Muscle of back (tissue), 11 donors: ENCODE data around the gene RPL18. TPM values are rescaled to one million over a fixed set of nuclear protein-coding genes. Genes with fewer than 3 reads are reported as not detected.
"Not testable (repeated sequence)": the region's sequence is repeated elsewhere in the genome, so short reads cannot be mapped to it uniquely, and the experiment has no call there.

Source experiments
- DNase-seq, 3 donors: peaks; one replicate each; pipeline versions ENCODE4 v3.0.0 to v3.0.0-alpha.2; 2013
- polyA plus RNA-seq, 10 donors: library from polyadenylated mRNA; unstranded; fragments of 120-200 nt; gene quantifications; one replicate each; pipeline ENCODE4 v1.2.1, GENCODE V29; 2013; ENCODE audit not compliant: insufficient read length in 10 of 10

RPL18 gene
- polyA plus RNA-seq, 10 donors: 1,102 to 2,024 (median 1,616) TPM

GRCh38 chr19:48633148-48634035 lies 14.4 kb upstream of the RPL18 start:
- DNase-seq: no peak

DNA sequence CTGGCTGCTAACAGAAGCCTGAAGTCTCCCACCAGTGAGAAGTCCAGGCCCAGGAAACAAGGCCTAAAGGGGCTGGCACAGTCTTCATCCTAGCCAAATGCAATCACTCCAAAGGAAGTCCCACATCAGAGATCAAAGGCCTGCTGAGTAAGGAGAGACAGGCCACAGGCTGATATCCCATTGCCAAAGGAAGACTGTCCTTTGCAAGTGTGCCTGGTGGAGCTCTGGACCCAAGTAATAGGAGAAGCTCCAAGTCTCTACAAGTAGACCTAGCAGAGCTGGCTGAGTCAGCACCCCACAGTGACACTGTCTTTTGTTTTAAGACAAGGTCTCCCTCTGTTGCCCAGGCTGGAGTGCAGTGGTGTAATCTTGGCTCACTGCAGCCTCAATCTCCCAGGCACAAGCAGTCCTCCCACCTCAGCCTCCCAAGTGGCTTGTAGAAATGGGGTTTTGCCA lies 13.7 kb upstream of the RPL18 start:
- no peak for DNase-seq

DNA sequence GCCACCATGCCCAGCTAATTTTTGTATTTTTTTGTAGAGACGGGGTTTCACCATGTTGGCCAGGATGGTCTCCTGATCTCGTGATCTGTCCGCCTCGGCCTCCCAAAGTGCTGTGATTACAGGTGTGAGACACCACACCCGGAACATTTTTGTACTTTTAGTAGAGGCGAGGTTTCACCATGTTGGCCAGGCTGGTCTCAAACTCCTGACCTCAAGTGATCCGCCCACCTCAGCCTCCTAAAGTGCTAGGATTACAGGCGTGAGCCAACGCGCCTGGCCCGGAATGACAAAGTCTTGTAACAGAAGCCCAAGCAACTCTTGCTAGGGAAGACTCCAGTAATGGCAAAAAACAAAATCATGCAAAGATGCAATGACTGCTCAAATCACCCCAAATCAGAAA lies 13.3 kb upstream of the RPL18 start:
- not testable (repeated sequence) for DNase-seq

GRCh38 chr19:48631225-48631624 lies 12.2 kb upstream of the RPL18 start:
- no peak for DNase-seq

DNA sequence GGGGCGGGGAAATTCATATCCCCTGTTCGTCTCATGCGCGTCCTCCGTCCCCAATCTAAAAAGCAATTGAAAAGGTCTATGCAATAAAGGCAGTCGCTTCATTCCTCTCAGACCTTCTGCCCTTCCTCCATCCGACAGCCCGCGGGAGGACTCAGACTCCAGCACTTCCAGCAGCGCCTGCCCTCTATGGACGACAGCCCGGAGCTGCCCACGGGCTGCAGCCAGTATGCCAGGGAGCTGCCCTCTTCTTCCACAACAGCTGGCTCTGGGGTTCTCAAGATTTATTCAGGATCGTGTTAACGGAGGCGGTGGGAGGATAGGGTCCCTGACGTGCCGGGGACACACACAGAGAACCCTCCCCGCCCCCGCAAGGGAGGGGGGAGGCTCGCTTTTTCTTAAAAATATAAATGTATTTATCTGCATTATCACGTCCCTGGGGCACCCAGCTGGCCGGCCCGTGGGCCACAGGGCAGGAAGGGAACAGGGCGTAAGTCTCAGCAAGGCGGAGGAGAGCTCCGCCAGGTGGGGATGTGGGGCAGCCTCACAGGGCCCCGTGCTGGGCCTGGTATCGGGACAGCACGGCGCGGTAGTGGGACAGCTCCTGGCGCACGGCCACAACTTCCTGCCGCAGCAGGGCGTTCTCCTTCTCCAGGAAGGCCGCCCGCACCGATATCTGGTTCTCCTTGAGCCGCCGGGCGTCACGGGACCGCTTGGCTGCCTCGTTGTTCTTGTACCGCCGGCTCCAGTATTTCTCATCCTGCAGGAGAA lies 11.5 kb upstream of the RPL18 start:
- DNase-seq: peak in 1 of 3 donors; percentile 83

DNA sequence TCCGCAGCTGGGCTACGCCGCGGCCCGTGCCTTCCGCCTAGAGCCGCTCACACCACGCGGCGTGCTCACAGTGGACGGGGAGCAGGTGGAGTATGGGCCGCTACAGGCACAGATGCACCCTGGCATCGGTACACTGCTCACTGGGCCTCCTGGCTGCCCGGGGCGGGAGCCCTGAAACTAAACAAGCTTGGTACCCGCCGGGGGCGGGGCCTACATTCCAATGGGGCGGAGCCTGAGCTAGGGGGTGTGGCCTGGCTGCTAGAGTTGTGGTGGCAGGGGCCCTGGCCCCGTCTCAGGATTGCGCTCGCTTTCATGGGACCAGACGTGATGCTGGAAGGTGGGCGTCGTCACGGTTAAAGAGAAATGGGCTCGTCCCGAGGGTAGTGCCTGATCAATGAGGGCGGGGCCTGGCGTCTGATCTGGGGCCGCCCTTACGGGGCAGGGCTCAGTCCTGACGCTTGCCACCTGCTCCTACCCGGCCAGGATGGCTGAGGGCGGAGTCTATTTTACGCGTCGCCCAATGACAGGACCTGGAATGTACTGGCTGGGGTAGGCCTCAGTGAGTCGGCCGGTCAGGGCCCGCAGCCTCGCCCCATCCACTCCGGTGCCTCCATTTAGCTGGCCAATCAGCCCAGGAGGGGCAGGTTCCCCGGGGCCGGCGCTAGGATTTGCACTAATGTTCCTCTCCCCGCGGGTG lies 10.8 kb upstream of the RPL18 start:
- DNase-seq: peak in 1 of 3 donors; percentile 60

DNA sequence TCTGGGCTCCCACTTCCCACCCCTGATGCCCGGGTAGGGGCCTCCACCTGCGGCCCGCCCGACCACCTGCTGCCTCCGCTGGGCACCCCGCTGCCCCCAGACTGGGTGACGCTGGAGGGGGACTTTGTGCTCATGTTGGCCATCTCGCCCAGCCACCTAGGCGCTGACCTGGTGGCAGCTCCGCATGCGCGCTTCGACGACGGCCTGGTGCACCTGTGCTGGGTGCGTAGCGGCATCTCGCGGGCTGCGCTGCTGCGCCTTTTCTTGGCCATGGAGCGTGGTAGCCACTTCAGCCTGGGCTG lies 10.3 kb upstream of the RPL18 start:
- no peak for DNase-seq

DNA sequence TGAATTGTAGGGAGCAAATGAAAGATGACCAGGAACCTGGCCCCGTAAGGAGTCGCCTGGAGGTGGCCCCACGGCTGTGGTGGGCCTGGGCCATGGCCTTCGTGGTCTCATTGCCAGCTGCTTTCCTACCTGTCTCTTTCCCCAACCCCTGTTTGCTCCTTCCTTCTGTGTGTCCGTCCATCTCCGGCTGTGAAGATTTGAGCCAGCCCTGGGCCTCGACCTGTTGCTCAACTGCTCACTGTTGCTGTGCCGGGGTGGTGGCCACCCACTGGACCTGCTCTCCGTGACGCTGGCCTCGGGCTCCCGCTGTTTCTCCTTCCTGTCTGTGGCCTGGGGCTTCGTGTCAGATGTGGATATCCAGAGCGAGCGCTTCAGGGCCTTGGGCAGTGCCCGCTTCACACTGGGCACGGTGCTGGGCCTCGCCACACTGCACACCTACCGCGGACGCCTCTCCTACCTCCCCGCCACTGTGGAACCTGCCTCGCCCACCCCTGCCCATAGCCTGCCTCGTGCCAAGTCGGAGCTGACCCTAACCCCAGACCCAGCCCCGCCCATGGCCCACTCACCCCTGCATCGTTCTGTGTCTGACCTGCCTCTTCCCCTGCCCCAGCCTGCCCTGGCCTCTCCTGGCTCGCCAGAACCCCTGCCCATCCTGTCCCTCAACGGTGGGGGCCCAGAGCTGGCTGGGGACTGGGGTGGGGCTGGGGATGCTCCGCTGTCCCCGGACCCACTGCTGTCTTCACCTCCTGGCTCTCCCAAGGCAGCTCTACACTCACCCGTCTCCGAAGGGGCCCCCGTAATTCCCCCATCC lies 9.7 kb upstream of the RPL18 start:
- no peak for DNase-seq

- no peak for DNase-seq
Measured at GRCh38 chr19:48627865-48628314, 8.9 kb upstream of the RPL18 start.

GRCh38 chr19:48627201-48627864 lies 8.4 kb upstream of the RPL18 start:
- DNase-seq: no peak

GRCh38 chr19:48625891-48626327 lies 6.9 kb upstream of the RPL18 start:
- DNase-seq: no peak

- DNase-seq: no peak
Measured at GRCh38 chr19:48624791-48625723, 6.1 kb upstream of the RPL18 start.

GRCh38 chr19:48624067-48624594 lies 5.2 kb upstream of the RPL18 start:
- peak; percentile 97 to 99 (median 98) for DNase-seq

GRCh38 chr19:48623556-48624066 lies 4.6 kb upstream of the RPL18 start:
- DNase-seq: no peak

GRCh38 chr19:48619692-48620585 lies 961 bp upstream of the RPL18 start:
- no peak for DNase-seq

DNA sequence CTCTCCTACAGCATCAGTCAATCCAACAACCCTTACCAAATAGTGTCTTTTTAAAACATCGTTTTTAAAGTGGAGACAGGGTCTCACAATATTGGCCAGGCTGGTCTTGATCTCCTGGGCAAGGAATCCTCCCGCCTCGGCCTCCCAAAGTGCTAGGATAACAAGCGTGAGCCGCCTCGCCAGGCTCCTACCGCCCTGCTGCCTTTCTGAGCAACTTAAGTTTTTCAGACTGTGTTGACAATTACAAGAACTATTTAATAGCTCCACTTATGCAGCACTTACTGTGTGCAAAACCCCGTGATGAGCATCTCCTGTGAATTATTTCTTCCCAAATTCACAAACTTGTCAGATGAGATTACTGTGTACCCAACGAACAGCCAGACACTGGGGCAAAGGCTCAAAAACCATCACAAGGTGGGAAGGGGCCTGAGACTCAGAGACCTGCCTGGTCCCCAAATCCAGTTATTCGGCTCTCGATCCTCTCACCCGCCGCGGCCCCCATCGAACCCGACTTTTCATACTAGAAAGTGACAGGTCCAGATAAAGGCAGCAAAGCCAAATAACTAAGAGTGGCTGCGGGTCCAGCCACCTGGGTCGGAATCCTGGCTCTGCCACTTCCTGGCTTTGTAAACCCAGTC lies 581 bp downstream of the RPL18 start:
- DNase-seq: no peak

DNA sequence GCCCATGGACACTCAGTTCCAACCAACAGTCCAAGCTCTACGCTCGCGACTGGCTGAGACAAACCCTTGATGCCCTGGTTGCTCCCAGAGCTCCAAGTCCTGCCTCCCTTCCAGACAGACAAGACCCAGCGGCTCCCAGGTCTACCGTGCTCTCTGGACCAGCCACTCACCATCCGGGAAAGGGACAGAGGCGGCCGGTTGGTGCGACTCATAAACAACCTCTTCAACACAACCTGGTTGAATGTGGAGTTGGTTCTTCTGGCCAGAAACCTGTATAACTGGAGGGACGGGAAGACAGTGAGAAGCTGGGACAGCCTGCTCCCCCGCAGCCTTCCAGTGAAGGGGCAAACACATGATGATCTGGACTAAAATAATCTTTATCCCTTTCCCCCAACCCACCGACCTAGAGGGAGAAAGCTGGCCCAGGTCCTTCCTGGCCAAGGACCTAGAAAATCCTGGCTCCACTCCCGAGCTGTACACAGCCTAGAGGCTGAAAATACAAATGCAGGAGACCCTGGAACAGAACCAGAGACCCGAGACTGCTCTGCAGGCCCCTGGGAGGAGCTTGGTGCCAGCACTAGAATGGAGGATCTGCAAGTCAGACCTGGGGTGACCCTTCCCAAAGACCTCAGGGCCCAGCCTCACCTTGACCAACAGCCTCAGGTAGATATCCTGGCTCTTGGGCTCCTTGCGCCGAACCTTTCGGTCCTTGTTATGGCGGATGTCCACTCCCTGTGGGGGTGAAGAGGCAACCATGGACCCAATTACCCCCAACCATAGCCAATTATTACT lies 1.6 kb downstream of the RPL18 start:
- DNase-seq: peak in 1 of 3 donors; percentile 64
